ENCODE results near the gene ARRDC2. TPM values are rescaled to one million over a fixed set of nuclear protein-coding genes. Genes with fewer than 3 reads are reported as not detected.
A peak's percentile ranks its signal among the peaks of the same experiment; 100 is the strongest.

The ARRDC2 gene
- total RNA-seq, 1 donor from 2014 or later: 2.8 TPM

DNA sequence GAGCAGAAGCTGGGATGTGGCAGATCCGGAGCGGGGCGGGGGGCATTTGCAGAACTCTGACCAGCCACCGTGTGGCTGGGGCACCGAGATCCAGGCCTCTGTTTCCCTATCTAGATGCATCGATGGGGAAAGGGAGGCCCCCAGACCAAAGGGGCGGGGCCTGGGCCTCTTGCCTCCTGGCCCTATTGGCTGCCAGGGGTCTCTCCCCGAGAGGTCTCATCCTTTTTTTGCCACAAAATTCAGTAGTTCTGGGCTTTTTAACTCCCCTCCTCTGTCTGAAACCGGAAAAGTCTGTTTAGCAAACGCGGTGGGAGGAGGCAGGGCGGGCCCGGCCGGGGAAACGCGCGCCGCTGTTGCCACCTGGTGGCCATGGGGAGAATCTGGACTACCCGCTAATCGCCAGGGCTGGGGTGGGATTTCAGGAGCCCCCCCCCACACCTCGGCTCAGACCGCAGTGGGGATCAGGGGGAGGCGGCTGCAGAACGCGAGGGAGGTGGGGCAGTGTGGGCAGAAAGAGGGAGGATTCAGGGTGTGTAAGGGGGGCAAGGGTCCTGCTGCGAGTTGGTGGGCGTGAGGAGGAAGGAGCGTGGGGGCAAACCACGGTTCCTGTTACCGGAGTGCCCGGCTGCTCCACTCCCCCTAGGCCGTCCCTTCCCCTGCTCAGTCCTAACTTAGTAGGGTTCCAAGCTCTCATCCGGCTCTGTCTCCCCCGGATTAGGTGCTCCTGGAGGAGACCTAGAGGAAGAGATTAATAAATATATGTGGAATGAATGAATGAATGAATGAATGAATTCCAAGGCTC lies 50.4 kb downstream of the ARRDC2 start:
- Mint-ChIP-seq H3K4me1 (ENCODE audit: unreplicated experiment) (no peaks in the 10 kb centered on the region), H3K27ac (ENCODE audit: unreplicated experiment) (no peak overlapping the region), H3K4me3 (ENCODE audit: unreplicated experiment) (no peak overlapping the region), H3K27me3 (ENCODE audit: unreplicated experiment) (peaks cover 11% of the 10 kb centered on the region), H3K36me3 (ENCODE audit: low read depth, unreplicated experiment) (no peaks in the 10 kb centered on the region), H3K9me3 (ENCODE audit: unreplicated experiment) (no peaks in the 10 kb centered on the region)
- DNase-seq (ENCODE audit: low spot score): peak; percentile 85
- TF ChIP-seq, protein P1, sequence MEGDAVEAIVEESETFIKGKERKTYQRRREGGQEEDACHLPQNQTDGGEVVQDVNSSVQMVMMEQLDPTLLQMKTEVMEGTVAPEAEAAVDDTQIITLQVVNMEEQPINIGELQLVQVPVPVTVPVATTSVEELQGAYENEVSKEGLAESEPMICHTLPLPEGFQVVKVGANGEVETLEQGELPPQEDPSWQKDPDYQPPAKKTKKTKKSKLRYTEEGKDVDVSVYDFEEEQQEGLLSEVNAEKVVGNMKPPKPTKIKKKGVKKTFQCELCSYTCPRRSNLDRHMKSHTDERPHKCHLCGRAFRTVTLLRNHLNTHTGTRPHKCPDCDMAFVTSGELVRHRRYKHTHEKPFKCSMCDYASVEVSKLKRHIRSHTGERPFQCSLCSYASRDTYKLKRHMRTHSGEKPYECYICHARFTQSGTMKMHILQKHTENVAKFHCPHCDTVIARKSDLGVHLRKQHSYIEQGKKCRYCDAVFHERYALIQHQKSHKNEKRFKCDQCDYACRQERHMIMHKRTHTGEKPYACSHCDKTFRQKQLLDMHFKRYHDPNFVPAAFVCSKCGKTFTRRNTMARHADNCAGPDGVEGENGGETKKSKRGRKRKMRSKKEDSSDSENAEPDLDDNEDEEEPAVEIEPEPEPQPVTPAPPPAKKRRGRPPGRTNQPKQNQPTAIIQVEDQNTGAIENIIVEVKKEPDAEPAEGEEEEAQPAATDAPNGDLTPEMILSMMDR (IDR thresholded peaks at IDR 0.05; ENCODE audit: unreplicated experiment): peak; percentile 96

GRCh38 chr19:18059297-18059696 lies 51.3 kb downstream of the ARRDC2 start:
- H3K4me1 Mint-ChIP-seq (ENCODE audit: unreplicated experiment): no peaks in the 10 kb centered on the region
- H3K4me3 Mint-ChIP-seq (ENCODE audit: unreplicated experiment): no peak overlapping the region
- H3K27ac Mint-ChIP-seq (ENCODE audit: unreplicated experiment): no peak overlapping the region
- H3K36me3 Mint-ChIP-seq (ENCODE audit: low read depth, unreplicated experiment): no peaks in the 10 kb centered on the region
- H3K27me3 Mint-ChIP-seq (ENCODE audit: unreplicated experiment): peaks cover 10% of the 10 kb centered on the region
- TF ChIP-seq, protein P1 (IDR thresholded peaks at IDR 0.05; ENCODE audit: unreplicated experiment): no peak
- DNase-seq (ENCODE audit: low spot score): no peak
- H3K9me3 Mint-ChIP-seq (ENCODE audit: unreplicated experiment): no peaks in the 10 kb centered on the region

DNA sequence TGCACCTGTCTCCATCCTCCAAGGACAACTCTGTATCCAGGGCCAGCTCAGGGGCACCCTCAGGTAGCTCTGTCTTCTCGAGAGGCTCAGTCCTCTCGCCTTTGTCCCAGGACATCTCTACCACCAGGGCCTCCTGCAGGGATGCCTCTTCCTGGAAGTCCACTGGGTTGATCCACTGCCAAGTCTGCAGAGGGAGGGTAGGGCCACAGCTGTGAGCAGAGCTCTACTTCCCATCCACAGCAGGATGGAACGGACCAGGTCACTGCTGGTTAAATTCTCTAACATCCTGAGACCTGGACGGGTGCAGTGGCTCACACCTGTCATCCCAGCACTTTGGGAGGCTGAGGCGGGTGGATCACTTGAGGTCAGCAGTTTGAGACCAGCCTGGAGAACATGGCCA lies 51.9 kb downstream of the ARRDC2 start:
- H3K4me3 Mint-ChIP-seq (ENCODE audit: unreplicated experiment): no peak overlapping the region
- H3K36me3 Mint-ChIP-seq (ENCODE audit: low read depth, unreplicated experiment): no peaks in the 10 kb centered on the region
- peaks cover 10% of the 10 kb centered on the region for H3K27me3 Mint-ChIP-seq (ENCODE audit: unreplicated experiment)
- H3K27ac Mint-ChIP-seq (ENCODE audit: unreplicated experiment): no peak overlapping the region
- TF ChIP-seq, protein P1 (IDR thresholded peaks at IDR 0.05; ENCODE audit: unreplicated experiment): no peak
- no peak for DNase-seq (ENCODE audit: low spot score)
- no peaks in the 10 kb centered on the region for H3K4me1 Mint-ChIP-seq (ENCODE audit: unreplicated experiment)
- no peaks in the 10 kb centered on the region for H3K9me3 Mint-ChIP-seq (ENCODE audit: unreplicated experiment)

DNA sequence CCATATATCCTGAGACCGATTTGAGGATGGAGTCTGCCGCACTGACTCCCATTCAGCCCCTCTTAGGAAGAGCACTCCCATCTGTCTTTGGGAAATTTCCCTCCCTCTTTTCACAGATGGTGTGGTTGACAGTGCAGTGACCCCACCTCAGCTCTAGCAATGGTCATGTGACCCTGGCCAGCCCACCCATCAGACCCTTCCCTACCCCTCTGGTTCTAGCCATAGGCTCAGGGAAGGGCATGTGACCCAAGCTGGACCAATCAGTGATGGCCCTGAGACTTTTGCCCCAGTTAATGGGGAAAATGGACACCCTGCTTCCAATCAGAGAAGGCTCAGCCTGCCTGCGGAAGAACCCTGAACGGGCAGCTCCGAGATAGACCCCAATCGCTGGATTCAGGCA lies 52.5 kb downstream of the ARRDC2 start:
- Mint-ChIP-seq H3K9me3 (ENCODE audit: unreplicated experiment) (no peaks in the 10 kb centered on the region), H3K4me3 (ENCODE audit: unreplicated experiment) (no peak overlapping the region), H3K4me1 (ENCODE audit: unreplicated experiment) (no peaks in the 10 kb centered on the region), H3K27me3 (ENCODE audit: unreplicated experiment) (peaks cover 11% of the 10 kb centered on the region), H3K27ac (ENCODE audit: unreplicated experiment) (no peak overlapping the region), H3K36me3 (ENCODE audit: low read depth, unreplicated experiment) (no peaks in the 10 kb centered on the region)
- DNase-seq (ENCODE audit: low spot score): no peak
- TF ChIP-seq, protein P1 (IDR thresholded peaks at IDR 0.05; ENCODE audit: unreplicated experiment): no peak

DNA sequence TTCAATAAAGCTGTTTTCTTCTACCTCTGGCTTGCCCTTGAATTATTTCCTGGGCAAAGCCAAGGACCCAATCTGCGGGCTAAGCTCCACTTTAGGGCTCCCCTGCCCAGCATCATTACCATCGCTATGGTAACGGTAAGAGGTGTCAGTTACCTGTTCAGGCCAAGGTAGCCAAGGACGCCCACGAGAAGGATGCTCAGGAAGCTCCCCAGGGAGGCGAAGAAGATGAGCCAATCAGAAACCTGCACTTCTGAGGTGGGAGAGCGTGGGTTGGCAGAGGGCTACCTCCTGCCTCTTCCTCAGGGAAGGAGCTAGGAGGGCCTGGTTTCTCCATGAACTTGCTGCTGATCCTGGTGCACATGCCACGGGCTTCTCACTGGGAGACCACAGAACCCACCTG lies 54.1 kb downstream of the ARRDC2 start:
- Mint-ChIP-seq H3K27me3 (ENCODE audit: unreplicated experiment) (peaks cover 11% of the 10 kb centered on the region), H3K36me3 (ENCODE audit: low read depth, unreplicated experiment) (no peaks in the 10 kb centered on the region), H3K4me1 (ENCODE audit: unreplicated experiment) (no peaks in the 10 kb centered on the region), H3K4me3 (ENCODE audit: unreplicated experiment) (no peak overlapping the region), H3K27ac (ENCODE audit: unreplicated experiment) (no peak overlapping the region), H3K9me3 (ENCODE audit: unreplicated experiment) (no peaks in the 10 kb centered on the region)
- no peak for DNase-seq (ENCODE audit: low spot score)
- TF ChIP-seq, protein P1 (IDR thresholded peaks at IDR 0.05; ENCODE audit: unreplicated experiment): no peak

All from endothelial cell (in vitro differentiated cells).